ENCODE measurements around the gene SEMA4A.
"Not testable (repeated sequence)": the region's sequence is repeated elsewhere in the genome, so short reads cannot be mapped to it uniquely, and the experiment has no call there.

SEMA4A gene

DNA sequence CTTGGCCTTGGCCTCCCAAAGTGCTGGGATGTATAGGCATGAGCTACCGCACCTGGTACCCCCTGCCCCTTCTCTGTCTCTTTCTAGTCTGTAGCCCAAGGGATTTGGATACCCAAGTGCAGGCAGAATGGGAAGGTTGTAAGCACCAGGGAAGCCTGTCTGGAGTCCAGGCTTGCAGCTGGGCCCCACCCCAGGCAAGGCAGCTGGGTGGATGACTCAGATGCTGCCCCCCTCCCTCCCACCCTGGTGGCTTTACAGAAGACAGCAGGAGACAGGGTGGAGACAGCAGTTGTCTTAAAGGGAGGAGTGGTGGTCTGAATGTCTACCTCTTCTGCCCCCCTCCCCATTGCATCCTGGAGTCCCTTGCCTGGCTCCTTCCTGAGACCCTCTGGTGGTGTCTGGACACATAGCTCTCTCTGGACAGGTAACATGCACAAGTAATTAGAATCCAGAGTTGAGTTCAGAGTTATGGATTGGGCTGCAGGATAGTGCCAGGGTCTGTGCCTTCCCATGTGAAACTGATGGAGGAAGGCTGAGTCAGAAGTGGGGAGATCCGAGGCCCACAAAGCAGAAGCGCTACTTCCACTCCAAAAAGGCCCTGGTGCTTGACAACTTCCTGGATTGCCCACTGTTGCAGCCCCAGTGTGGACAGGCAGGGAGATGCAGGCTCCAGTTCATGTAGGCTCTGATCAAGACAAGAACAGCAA, 33.7 kb upstream of the SEMA4A start:
- FAIRE-seq: no peak

DNA sequence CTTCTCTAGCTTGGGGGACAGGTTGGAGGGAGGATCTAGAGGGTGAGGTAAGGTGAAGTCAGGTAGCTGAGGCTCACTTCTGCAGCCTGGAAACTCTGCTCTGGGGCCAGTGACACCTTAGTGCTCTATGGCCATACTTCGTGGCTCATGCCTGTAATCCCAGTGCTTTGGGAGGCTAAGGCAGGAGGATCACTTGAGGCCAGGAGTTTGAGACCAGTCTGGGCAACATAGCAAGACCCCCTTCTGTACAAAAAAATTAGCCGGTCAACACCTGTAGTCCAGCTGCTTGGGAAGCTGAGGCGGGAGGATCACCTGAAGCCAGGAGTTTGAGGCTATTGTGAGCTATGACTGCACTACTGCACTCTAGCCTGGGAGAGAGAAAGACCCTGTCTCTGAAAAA, 33.1 kb upstream of the SEMA4A start:
- no peak for FAIRE-seq

DNA sequence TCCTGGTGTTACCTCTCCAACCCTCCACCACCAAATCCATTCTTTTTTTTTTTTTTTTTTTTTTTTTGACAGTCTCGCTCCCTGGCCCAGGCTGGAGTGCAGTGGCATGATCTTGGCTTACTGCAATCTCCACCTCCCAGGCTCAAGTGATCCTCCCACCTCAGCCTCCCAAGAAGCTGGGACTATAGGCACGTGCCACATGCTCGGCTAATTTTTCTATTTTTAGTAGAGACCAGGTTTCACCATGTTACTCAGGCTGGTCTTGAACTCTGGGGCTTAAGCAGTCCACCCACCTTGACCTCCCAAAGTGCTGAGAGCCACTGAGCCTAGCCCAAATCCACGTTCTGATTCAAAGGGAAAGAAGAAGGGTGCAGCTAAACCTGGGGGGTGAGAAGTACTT, 32.4 kb upstream of the SEMA4A start:
- FAIRE-seq: not testable (repeated sequence)

DNA sequence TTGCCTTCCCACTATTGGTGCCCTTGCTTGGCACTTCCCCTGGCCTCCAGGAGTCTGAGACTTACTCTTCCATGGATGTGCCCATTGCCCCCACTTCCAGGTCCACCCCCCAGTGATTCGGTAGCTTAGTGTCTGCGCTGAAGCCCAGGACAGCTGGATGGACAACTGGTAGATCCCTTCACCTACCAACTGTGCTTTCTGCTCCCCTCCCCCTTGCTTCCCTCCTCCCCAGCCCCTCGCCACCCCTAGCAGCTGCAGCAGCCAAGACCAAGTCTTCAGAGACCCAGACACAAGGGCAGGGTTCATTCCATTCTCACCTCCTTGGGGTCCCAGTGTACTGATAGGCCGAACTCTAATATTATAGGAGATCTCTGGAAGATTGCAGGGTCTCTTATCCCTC, 31.9 kb upstream of the SEMA4A start:
- FAIRE-seq: no peak

DNA sequence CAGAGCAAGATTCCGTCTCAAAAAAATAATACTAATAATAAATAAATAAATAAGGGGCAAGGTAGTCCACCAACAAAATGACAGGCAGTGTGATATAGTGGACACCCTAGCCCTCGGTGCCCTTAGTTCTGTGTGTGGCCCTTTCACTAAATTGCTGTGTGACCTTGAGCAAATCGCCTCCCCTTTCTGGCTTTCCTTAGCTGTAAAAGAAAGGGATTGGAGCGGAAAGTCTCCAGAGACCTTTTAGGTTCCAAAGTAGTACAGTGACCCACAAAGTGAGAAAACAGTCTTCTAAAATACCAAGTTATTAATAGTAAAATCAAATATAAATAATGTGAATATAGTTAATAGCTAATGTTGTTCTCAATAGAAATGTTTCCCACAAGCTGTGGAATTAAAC, 31.3 kb upstream of the SEMA4A start:
- FAIRE-seq: no peak

DNA sequence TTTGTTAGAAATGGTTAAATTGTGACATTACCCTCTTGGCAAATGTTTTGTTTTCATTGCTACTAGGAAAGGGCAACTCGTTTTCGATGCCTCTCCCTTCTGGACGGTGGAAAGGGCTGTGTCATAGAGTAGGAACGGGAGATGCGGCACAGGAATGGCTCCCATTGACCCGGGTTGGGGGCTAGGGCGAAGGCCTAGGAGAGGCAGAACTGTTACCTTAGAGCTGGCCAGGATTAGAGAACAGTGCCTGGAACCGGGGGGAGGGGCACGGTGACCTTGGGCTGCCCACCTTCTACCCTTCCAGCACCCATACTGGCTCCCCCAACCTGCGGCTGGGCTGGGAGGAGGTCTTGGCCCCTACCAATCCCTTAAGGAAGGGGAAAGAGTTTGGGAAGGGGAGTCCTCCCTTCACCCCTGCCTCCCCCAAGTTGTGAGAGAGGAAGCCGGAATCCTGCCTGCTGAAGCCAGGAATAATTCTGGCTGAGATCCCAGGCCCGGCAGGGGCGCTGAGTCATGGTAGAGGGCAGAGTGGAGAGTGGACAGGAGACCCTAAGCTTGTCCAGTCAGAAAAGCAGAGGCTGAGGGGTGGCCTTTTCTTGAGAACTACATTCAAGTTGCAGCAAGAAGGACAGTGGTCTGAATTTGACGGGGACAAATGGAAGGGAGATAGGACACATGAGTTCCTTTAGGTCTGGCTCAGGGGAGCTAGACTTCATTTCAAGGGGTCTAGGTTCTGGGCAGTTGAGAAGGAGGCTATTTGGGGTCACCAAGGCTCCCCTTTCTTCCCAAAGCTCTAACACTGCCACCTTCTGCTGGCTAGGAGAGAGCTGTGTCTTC, 30.6 kb upstream of the SEMA4A start:
- no peak for FAIRE-seq

DNA sequence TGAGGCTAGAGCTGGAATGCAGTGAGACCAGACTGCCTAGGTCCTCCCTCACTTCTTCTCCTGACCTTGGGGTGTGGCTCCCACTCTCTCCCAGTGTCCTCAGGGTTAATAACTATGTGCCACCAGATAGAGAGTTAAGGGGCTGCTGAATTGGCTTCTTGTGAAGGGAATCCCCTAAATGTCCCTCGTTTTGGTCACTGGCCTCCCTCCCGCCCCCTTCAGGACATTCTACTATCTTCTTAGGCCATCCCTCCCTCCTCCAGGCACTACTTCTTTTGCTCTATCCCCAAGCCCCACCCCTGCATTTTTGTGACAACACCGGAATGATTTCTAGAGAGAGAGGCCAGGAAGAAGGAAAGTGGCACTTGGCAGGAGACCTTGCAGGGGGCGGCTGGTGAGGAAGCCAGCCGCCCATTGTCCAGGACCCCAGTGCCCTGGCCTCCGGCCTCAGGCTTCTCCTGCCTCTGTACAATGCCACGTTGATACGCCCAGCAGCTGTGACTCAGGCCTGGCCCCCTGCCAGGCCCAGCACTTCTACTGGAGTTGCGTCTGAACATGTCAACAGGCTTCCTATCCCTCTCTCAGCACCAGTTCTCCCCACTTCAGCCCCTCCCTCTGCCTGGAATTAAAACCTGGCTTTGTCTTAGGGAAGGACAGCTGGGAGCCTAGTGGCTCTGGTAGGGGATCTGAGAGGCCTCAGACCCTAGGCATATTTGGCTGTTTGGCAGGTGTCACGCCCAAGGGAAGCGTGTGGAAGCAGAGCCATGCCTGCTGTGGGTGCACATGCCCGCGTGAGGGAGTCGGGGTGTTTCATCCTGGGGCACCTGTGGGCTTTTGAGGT, 29.8 kb upstream of the SEMA4A start:
- peak; percentile 3 for FAIRE-seq

DNA sequence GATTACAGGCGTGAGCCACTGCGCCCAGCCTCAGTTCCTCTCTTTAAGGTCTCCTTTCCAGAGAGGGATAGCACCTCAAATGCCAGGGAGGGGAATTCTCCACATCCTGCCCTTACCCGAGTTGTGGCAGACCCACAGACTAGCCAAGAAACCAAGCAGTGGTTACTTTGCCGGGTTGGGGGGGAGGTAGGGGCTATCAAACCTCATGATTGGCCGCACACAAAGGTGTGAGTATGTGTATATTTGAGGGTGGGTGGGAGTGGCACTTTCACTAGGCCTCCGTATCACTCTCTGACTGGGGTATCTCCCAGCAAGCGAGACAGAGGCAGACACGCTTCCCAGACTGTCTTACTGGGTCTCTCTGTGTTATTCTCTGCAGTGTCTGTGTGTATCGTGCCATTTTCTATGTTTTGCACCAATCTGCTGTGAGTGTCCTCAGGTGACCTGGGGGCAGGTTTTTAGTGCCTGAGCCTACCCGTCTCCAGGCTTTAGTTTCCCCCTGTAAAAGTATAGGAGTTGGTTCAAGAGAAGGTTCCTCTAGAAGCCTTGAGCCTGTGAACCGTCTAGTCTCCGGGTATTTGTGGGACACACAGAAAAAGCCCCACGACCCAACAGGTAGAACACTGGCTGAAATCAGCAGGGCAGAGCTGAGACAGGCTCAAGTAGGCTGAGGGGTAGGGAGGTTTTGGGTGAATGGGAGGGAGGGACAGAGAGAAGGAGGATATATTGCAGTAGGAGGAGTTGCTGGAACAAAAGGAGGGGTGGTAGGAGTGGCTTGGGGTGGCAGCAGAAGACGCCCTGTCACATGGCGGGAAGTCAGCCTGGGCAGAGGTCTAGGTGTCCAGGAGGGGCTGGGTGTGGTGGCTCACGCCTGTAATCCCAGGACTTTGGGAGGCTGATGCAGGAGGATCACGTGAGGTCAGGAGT, 28.6 kb upstream of the SEMA4A start:
- FAIRE-seq: no peak

DNA sequence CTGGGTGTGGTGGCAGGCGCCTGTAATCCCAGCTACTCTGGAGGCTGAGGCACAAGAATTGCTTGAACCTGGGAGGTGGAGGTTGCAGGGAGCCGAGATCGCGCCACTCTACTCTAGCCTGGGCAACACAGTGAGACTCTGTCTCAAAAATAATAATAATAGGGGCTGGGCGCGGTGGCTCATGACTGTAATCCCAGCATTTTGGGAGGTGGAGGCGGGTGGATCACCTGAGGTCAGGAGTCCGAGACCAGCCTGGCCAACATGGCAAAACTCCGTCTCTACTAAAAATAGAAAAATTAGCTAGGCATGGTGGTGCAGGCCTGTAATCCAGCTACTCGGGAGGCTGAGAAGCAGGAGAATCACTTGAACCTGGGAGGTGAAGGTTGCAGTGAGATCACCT, 27.8 kb upstream of the SEMA4A start:
- FAIRE-seq: not testable (repeated sequence)

DNA sequence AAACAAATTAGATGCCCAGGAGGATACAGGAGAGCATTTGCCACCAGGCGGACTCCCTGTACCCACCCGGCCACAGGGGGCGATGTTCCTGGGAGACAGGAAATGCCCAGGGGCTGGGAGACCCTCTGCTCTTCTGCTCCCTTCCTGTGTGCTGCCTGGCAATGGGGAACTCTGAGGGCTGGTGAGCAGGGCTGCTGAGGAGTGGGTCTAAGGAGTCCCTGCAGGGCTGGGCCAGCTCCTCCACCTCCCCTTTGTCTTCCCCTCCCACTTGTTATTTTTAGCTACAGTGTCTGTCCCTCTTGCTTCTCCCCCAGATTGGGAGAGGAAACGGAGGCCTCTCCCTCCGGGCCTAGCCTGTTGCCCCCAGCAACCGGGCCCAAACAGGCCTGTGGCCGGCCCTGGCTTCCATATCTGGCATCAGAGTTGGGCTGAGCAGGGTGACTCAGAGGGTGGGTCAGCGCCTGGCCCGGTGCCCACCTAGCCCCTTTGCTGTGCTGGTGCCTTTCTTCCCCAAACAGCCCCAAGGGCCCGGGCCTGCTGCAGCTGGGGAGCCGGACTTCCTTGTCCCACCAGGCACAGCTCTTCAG, 27.2 kb upstream of the SEMA4A start:
- FAIRE-seq: no peak

DNA sequence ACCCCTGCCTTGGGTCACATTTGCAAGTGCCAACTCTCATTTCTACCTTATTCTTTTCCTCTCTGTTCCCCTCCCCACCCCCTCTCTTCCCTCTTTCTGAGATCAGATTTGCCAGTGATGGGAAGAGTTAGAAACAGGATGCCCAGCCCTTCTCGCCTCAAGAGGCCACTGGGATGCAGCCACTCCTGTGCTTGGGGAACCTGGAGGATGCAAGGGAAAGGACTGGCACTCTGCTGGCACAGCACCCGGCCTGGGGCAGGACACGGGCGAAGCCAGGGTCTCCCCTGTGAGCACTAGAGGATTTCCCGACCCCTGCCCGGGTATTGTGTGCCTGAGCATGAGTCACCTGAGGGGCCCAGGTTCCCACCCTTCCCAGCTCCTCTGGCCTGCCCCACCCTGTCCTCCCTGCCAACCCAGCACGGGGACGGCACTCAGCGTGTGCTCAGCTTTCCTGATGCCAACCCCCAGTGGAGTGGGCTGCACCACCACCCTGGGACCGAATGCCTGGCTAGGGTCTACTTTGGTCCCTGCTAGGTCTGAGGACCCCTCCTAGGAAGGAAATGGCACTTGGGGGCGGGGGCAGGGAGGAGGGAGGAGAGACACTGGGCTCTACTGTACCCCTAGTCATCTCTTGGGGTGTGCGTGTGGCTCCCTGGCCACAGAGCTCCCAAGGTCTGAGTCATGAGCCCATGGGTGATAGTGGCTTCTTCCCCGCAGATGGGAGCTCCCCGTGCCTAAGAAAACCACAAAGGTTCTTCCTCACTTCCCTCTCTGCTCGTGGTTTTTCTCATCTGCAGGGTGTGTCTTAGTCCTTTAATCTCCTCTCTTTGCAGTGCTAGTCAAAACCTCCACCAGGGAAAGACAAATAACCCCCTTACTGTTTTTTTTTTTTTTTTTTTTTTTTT, 26.5 kb upstream of the SEMA4A start:
- no peak for FAIRE-seq

DNA sequence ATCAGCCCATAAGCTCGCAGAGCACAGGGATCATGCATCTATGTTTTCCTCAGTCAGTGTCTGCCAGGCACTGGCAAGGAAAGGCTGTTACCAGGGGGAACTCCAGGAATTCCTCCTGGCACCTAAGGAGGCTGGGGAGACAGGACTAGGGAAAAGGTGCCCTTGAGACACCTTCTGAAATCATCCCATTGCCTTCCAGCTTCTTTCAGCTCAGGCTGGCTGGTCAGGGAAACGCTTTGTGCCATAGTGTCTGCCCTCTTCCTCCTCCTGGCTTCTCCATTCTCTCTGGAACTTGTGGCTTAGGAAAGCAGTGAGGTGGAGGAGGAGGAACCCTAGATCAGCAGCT, 25.1 kb upstream of the SEMA4A start:
- no peak for FAIRE-seq

DNA sequence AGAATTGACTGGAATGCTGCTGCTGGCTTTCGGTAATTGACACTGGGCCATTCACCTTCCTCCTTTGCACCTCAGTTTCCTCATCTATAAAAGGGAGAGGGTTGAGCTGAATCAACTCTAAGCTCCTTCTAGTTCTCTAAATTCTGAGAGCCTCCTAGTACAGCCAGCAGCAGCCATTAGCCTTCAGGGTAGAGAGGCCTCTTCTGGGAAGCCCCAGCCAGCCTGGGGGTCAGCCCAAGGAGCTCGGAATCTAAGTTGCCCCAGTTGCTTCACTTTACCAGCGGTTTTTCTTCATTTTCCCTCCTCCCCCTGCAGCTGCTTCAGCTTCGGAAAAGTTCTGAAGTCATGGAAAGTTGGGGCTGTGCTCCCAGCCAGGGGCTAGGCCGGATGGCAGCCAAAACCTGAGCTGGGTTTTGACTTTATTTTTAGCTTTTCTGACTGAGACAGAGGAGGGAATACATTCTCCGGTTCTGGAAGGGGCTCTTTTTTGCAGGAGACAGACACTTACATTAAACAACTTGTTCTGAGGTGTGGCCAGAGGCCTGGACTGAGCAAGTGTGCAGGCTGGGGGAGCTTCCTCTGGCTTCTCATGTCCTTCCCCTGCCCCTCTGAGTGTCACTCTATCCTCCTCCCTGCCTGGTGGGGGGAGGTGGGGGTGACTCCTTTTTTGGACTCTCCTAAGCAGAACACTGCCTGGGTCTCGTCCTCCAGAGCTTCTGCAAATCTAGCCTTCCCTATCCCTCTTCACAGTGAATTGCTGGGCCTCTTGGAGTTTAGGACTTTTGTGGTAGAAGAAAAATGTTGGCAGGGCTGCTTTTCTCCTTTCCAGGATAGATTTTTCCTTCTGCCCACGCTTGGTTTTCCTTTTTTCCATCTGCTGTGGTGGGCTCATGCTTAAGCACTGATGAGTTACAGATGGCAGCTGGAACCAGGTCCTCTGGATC, 24.5 kb upstream of the SEMA4A start:
- FAIRE-seq: no peak

DNA sequence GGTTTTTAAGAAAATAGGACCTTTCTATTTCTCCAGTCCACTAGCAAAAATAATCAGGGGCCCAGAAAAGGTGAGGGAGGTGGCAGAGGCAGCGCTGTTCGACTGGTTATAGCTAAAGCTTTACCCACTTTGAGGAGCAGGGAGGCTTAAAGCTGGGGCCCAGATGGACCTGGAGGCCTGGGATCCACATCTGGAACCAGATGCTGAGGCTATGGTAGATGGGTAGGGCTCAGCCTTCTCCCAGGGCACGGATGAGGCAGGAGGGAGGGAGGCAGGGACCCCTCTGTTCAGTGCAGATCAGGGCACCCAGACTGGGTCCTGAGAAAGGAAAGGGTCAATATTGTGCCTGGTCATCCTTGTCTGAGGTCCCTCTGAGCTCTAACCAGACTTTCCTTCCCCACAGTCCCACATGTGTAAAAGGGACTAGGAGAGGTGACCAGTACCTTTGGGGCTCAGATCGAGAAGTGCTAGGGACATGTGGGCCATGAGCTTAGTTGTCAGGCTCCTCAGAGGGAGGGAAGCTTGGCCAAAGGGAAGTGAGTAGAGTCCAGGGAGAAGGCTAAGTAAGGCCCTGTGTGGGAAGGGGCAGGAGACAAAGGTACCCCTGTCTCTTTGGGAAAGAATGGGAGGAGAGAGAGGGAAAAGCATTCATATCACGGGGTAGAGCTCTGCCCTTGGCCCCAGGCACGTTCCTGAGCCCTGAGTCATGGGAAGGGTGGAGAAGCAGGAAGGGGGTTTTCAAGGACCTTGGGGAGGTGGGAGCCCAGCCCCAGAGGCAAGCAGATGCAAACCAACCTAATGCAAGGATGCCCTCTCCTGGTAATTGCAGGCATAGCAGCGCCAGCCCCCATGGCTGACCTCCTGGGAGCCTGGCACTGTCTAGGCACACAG, 23.5 kb upstream of the SEMA4A start:
- FAIRE-seq: peak; percentile 96

DNA sequence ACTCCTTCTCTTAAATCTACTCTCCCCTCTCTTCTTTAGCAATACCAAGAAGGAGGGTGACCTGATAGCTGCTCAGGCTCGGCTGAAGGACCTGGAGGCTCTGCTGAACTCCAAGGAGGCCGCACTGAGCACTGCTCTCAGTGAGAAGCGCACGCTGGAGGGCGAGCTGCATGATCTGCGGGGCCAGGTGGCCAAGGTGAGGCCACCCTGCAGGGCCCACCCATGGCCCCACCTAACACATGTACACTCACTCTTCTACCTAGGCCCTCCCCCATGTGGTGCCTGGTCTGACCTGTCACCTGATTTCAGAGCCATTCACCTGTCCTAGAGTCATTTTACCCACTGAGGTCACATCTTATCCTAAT, 22.8 kb upstream of the SEMA4A start:
- no peak for FAIRE-seq

DNA sequence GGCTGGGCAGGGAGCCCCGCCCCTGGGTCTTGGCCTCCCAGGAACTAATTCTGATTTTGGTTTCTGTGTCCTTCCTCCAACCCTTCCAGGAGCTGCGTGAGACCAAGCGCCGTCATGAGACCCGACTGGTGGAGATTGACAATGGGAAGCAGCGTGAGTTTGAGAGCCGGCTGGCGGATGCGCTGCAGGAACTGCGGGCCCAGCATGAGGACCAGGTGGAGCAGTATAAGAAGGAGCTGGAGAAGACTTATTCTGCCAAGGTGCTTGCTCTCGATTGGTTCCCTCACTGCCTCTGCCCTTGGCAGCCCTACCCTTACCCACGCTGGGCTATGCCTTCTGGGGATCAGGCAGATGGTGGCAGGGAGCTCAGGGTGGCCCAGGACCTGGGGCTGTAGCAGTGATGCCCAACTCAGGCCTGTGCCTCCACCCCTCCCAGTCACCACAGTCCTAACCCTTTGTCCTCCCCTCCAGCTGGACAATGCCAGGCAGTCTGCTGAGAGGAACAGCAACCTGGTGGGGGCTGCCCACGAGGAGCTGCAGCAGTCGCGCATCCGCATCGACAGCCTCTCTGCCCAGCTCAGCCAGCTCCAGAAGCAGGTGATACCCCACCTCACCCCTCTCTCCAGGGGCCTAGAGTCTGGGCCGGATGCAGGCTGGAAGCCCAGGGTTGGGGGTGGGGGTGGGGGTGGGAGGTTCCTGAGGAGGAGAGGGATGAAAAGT, 18.5 kb upstream of the SEMA4A start:
- FAIRE-seq: no peak

DNA sequence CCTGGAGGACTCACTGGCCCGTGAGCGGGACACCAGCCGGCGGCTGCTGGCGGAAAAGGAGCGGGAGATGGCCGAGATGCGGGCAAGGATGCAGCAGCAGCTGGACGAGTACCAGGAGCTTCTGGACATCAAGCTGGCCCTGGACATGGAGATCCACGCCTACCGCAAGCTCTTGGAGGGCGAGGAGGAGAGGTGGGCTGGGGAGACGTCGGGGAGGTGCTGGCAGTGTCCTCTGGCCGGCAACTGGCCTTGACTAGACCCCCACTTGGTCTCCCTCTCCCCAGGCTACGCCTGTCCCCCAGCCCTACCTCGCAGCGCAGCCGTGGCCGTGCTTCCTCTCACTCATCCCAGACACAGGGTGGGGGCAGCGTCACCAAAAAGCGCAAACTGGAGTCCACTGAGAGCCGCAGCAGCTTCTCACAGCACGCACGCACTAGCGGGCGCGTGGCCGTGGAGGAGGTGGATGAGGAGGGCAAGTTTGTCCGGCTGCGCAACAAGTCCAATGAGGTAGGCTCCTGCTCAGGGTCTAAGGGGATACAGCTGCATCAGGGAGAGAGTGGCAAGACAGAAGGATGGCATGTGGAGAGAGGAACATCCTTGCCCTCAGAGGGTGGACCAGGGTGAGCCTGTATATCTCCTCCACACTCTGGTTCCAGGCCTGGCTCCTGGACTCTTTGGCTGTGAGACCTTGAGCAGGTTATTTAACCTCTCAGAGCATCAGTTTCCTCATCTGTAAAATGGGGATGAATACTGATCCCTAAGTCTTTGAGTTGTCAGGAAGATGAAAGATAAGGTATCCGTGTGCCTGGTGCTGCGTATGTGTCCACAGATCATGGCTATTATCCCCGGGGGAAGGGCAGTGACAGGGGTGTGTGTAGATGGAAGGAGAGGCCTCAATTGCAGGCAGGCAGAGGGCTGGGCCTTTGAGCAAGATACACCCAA, 17.2 kb upstream of the SEMA4A start:
- FAIRE-seq: no peak
